Stimulated activated CD4-positive, alpha-beta T cell treated with anti-CD3 and anti-CD28 coated beads, Interleukin-2, amount 100 ng/mL, for 4 hours (primary cell): Measurements from ENCODE around the gene VPS52.
A peak's percentile ranks its signal among the peaks of the same experiment; 100 is the strongest.
"Not testable (repeated sequence)": the region's sequence is repeated elsewhere in the genome, so short reads cannot be mapped to it uniquely, and the experiment has no call there.

Experiments
- DNase-seq: peaks from one replicate; pipeline ENCODE4 v3.0.0-alpha.2; 2020; ENCODE audit warnings: low read depth

Gene VPS52

DNA sequence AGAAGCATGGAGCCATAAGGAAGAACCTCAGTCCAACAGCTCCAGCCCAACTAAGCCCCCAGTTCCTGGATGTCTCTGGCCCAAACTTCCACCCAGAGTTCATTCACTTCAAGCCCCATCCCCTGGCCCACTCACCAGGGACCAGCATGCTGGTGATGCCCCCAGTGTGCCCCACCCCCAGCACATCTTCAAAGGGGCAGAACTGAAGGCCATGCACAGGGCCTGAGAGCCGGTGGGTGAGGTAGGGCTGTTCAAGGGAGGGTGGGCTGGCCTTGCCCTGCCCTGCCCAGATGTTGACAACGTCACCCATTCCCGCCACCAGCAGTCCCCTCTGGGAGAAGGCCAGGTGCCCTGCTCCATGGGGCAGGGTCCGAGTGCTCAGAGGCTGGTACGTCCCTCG is 8.9 kb upstream of the VPS52 start:
- DNase-seq, result no peak

DNA sequence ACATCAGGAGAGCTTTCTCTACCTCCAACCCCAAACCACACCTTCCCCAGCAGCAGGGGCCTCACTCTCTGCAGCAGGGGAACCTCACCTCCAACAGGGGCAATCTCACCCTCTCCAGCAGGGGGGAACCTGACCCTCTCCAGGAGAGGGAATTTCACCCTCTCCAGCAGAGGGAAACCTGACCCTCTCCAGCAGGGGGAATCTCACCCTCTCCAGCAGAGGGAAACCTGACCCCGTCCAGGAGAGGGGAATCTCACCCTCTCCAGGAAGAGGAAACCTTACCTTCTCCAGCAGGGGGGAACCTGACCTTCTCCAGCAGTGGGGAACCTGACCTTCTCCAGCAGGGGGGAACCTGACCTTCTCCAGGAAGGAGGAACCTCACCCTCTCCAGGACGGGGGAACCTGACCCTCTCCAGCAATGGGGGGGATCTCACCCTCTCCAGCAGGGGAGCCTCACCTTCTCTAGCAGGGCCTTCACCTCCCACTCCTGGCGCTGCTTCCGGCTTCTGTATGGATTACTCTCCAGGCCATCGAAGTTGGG is 8.4 kb upstream of the VPS52 start:
- DNase-seq, result no peak

DNA sequence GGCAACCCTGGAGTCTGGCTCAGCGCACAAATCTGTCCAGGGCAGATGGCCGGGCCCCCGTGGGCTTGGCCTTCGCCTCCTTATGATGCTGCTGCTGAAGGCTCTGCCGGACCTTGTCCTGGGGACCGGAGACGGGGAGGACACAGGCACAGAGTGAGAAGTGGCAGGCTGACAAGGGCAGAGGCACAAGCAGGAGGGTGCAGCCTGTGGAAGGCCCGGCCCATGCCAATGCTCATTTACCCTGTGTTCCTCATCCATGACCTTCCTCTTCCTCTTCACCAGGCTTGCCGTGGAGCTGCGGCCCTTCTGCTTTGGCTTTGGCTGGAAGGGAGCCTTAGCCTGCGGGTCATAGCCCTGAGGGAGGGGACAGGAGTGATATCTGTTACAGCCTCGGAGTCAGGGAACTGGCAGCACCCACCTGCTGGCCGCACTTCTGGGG is 7.6 kb upstream of the VPS52 start:
- DNase-seq, result no peak

DNA sequence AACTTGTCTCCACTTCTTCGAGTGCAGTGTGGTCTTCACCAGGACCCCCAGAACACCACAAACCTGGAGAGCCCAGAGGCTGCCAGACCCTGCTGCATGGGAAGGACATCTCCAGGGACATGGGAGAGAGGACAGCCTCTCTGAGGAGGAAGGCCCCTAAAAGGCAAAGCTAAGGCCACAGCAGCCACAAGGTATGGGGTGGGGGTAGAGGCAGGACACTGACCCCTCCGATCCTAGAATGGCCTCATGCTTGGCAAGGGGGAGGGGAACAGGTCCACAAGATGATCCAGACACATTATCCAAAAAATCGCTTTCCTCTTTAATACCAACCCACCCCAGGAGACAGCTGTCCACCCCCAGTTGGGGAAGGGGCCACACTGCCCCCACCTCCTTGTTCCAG is 7.1 kb upstream of the VPS52 start:
- DNase-seq, result no peak

DNA sequence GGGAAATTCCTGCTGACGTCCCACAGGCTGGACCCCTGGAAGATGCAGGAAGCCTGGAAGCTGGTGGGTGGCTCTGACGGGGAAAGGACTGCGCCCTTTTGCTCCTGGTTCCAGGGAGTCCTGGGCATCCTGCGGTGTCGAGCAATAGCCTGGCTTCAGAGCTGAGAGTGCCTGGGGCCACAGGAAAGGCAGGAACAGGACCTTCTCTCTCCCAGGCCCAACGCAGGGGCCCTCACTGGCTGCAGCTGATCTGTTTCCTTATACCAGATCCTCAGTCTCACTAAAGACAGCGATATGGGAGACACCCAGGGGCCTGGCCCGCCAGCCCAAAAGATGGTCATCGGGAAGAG is 6.7 kb upstream of the VPS52 start:
- no peak for DNase-seq

DNA sequence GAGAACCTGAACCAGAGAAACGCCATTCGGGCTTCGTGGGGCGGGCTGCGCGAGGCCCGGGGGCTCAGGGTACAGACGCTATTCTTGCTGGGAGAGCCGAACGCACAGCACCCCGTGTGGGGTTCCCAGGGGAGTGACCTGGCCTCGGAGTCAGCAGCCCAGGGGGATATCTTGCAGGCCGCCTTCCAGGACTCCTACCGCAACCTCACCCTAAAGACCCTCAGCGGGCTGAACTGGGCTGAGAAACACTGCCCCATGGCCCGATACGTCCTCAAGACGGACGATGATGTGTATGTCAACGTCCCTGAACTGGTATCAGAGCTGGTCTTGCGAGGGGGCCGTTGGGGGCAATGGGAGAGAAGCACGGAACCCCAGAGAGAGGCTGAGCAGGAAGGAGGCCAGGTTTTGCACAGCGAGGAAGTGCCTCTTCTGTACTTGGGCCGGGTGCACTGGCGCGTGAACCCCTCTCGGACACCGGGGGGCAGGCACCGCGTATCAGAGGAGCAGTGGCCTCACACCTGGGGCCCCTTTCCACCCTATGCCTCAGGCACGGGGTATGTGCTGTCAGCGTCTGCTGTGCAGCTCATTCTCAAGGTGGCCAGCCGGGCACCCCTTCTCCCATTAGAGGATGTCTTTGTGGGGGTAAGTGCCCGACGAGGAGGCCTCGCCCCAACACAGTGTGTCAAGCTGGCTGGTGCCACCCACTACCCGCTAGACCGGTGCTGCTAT is 6.2 kb upstream of the VPS52 start:
- DNase-seq, result no peak

DNA sequence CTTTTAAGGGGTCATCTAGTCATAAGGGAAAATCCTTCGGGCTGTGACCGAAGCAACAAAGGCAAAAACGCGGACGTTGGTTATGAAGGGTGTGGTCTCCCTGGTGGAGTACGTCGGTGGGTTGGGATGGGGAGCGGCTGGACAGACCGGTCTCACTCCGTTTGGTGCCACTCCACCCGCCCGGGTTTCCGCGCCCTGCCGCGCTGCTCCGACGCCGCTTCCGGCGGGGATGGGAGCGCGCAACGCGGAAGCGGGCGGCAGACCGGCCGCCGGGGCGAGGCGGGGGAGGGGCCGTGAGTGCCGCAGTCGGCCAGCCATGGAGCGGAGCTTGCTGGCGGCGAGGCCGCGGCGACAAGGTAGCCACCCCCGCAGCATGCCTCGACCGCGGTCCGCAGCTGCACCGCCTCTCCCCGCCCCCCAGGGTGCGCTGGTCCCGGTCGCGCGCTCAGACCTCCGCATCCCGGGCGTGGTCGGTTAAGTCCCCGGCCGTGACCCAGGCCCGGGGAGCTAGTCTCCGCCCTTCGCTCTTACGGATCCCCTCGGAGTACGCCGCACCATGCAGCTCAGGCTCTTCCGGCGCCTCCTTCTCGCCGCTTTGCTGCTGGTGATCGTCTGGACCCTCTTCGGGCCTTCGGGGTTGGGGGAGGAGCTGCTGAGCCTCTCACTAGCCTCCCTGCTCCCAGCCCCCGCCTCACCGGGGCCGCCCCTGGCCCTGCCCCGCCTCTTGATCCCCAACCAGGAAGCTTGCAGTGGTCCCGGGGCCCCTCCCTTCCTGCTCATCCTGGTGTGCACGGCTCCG is 5.4 kb upstream of the VPS52 start, which contains the start of gene B3GALT4:
Gene B3GALT4 (plus strand): TSS at position 260 of the 799 bp plus-strand sequence. CDS start 297 bp downstream, at position 557.
- DNase-seq, result peak; percentile 48

DNA sequence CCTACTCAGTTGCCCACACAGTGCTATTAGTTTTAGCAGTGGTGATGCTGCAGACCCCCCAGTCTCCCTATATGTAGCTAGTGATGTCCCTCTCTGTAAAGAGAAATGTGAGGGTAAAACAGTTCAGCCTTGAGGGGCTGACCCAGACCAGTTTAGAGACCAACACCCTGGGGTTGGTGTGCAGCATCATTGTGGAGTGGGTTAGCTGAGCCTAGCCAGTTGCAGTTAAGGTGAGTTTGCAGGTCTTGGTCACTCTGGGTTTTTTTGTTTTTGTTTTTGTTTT is 4.8 kb upstream of the VPS52 start:
- DNase-seq, result no peak

DNA sequence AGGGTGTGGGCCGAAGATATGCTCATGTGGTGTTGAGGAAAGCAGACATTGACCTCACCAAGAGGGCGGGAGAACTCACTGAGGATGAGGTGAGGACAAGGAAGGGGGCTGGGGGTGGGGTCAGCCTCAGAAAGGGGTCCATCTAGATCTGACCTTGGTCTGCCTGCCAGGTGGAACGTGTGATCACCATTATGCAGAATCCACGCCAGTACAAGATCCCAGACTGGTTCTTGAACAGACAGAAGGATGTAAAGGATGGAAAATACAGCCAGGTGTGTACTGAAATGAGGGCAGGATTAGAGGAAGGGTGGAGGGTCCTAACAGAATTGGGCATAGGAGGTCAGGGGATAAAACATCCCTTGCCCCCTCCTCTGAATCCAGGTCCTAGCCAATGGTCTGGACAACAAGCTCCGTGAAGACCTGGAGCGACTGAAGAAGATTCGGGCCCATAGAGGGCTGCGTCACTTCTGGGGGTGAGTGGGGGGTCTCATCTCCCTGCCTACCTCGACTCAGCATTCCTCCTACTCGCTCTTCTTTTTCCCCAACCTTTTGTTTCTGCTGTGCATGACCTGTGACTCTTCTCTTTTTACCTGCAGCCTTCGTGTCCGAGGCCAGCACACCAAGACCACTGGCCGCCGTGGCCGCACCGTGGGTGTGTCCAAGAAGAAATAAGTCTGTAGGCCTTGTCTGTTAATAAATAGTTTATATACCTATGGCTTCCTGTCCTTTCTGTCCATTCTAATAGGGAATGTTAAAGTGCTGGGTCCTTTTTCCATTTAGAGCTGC is 4.3 kb upstream of the VPS52 start:
- DNase-seq, result not testable (repeated sequence)

DNA sequence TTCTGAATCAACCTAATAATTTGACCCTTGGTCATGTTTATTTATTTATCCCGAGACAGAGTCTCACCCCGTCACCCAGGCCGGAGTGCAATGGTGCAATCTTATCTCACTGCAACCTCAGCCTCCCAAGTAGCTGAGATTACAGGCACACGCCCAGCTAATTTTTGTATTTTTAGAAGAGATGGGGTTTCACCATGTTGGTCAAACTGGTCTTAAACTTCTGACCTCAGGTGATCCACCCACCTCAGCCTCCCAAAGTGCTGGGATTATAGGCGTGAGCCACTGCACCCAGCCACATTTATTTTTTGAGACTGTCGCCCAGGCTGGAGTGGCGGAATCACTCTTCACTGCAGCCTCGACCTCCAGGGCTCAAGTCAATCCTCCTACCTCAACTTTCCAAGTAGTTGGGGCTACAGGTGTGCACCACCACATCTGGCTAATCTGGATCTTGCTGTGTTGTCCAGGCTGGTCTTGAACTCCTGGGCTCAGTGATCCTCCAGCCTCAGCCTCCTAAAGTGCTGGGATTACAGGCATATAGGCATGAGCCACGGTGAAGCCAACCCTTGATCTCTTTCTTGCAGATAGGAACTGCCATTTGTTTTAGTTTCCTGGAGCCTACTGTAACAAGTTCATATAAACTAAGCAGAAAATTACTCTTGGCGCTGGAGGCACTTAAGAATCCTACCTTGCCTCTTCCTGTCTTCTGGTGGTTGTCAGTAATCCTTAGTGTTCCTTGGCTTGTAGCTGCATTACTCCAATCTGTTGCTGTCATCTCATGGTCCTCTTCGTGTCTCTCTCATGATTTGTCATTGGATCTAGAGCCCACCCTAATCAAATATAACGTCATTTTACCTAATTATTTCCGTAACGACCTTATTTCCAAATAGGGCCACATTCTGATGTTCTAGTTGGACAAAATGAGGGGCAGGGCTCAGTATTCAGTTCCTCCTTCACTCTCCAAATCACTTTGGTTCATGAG is 2.5 kb upstream of the VPS52 start:
- DNase-seq, result no peak

DNA sequence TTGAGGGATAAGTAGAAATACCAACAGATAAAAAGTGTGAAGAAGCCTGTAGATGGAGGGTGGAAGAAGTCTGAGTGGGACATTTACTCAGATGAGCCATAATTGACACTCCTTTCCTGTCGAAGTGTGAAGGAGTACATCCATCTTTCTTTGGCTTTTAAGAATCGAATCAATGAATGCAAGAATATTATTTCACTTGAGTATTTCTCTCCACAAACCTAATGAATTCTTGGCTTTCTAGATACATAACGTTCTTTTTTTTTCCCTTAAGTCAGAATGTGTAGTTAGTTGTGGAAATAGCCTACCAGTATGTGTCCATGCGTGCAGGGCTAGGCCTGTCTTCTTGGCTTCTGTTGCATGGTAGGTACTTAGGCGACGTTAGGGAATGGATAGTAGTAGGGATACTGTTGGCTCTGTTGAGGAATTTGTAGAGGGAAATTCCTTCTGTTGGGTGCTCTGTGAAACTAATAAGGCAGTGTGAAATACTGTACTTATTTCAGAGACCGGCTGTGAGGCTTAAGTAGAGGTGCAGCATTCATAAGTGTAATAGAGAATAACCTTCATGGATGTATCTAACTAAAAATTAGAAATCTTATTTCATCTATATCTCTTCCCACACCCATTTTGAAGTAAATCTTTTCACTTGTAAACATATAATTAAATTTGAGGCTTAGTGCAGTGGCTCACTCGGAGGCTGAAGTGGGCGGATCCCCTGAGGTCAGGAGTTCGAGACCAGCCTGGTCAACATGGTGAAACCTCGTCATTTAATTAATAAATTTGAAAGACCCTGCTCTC is 1.6 kb upstream of the VPS52 start:
- DNase-seq, result no peak

DNA sequence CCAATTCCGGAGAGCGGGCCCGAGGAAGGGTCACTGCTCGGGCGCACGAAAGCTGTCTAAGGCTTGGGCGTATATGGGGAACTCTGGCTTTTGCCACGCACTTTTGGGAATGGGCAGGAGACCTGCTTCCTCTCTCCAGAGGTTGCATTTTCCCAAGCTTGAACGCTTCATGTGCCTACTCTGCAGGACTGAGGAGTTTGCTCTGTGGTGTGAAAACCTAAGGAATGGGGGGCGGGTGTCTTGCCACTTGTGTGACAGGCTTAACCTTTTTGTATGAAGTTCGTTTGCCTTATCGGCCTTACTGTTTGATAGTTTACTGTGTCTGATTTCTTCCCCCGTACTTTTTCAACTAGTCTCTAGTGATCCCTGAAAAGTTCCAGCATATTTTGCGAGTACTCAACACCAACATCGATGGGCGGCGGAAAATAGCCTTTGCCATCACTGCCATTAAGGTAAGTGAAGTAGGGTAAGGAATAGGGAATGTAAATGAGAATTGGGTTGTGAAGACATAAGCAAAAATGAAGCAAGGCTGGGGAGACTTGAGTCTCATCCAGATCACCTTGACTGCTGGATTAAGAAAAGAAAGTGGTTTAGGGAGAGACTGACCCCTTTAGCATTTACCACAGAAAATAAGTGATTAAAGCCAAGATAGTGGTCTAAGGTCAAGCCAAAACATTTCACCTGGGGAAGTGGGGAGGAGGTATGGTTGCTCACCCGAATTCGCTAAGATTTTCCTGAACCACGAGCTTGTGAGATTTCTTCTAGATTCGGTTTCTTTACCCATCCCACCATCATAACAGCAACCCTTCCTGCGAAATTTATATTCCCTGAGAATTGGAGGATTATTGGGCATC is 826 bp upstream of the VPS52 start:
- DNase-seq, result no peak

DNA sequence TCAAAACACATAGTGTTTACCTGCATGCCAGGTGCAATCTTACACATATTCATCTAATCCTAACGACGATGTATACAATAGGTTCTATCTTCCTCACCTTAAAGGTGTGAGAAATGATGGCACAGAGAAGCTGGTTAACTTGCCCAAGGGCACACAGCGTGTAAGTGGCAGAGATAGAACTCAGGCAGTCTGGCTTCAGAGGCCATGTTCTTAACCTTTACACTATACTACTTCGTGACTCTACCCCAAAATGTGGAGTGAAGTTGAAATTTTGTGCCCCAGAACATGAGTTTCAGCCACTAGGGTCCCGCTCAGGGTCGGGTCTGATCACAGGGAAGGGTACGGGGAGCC is 584 bp downstream of the VPS52 start:
- DNase-seq, result no peak

DNA sequence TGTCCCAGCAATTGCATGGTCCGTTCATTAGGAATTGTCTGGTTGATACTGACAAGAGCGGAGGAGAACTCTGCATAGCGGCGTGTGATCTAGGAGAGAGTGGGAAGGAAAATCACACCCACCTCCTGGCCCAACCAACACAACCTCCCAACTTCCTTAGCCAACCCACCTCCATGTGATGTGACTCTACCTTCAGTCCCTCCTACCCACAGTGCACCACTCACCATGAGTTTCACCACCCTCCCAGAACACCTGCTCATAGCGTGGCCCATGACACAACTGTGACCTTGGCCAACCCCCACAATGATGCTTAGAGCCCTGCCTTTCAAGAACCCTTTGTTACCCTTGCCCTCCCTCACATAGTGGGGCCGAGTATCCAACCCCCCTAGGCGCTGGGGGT is 7.7 kb downstream of the VPS52 start:
- no peak for DNase-seq

DNA sequence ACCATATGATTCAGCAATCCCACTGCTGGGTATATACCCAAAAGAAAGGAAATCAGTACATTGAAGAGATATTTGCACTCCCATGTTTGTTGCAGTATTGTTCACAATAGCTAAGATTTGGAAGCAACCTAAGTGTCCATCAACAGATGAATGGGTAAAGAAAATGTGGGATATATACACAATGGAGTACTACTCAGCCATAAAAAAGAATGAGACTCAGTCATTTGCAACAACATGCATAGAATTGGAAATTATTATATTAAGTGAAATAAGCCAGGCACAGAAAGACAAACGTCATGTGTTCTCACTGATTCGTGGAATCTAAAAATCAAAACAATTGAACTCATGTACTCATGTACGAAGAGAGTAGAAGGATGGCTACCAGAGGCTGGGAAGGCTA is 9.2 kb downstream of the VPS52 start:
- DNase-seq, result not testable (repeated sequence)

DNA sequence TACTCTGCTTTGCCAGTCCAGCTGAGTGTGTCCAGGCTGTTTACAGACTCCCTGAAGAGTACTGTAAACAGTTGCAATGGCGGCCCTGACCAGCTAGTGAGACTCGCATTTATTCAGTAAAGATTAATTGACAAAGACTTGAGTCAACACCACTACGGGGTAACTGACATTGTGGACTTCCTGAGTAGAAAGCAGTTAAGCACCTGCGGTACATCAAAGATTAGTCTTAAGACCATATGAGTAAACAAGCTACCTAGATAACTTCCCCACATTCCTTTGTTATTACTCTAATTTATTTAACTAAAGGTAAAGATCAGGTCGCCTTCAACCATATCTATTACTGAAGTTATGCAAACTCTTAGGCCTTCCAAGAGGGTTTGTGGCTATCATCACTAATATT is 12.6 kb downstream of the VPS52 start:
- DNase-seq, result no peak

DNA sequence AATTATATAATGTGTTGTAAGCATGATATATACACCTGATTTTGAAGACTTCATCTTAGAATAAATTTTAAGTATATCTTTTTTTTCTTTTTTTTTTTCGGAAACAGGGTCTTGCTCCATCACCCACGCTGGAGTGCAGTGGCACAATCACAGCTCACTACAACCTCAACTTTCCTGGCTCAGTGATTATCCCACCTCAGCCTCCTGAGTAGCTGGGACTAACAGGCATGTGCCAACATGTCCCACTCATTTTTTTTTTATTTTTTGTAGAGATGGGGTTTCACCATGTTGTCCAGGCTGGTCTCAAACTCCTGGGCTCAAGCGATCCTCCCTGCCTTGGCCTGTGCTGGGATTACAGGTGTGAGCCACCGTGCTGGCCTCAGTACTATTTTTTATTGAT is 17.1 kb downstream of the VPS52 start:
- no peak for DNase-seq

DNA sequence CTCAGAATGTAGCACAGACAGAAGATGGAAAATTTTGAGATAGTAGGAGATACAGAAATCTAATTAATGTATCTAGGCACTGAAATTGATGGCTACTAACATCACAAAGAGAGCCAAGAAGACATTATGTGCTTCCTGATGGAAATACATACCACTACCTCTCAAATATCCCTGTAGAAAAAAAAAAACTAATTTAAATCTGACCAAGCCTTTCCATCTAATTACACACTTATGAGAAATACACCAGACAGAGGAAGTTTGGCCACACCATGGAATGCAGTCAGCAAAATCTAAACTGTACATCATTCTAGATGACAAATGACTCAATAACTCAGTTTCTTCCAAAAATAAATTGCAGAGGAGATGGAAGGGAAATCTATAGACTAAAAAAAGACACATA is 18.9 kb downstream of the VPS52 start:
- no peak for DNase-seq

DNA sequence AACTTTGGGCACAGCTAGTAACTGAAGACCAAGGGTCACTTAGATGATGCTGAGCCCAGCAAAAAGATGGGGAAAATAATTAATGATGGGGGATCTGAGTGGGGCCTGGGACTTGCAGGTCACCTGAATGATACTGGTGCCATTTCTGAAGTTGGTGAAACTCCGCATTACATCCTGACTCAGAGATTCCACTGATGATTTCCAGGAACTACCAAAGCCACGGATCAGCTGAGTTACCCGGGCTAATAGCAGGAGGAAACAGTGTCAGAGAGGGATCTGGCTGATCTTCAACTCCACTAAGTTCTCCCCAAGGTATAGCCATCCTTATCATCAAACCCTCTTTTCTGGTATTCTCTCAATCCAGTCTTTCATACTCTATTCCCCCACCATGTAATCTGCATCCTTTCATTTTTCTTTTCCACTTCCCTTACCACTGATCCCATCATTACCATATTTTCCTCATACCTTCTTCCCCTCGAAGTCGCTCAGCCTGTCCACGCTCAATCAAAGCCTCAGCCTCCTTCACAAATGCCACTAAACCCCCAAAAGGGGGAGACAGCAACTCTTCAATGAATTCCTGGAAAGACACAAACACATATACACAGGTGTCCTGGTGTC is 20.2 kb downstream of the VPS52 start:
- DNase-seq, result no peak
